ENCODE data around the gene ZNF20.
A peak's percentile ranks its signal among the peaks of the same experiment; 100 is the strongest.

Gene ZNF20

GRCh38 chr19:12139885-12140544 is at the start of gene ZNF20:
ZNF20 (minus strand) TSS chr19:12140350; CDS start chr19:12140182, 168 bp downstream.
- TF ChIP-seq TAF1 (IDR thresholded peaks at IDR 0.05; ENCODE audit: low read depth) (0 out of 2 replicates have a peak, but pooled peaks have one; percentile 31), USF1 (IDR thresholded peaks at IDR 0.05) (no peak), CREB1 (IDR thresholded peaks at IDR 0.05; ENCODE audit: low read depth) (peak; percentile 39; the same call in 1 of the 2 replicates), EGR1 (IDR thresholded peaks at IDR 0.05) (no peak), CEBPB (IDR thresholded peaks at IDR 0.05) (no peak)
- TF ChIP-seq, protein P1, sequence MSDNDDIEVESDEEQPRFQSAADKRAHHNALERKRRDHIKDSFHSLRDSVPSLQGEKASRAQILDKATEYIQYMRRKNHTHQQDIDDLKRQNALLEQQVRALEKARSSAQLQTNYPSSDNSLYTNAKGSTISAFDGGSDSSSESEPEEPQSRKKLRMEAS (IDR thresholded peaks at IDR 0.05): peak; percentile 19; the same call in 1 of the 2 replicates

- TF ChIP-seq CEBPB (IDR thresholded peaks at IDR 0.05) (no peak), NFIC (IDR thresholded peaks at IDR 0.05) (no peak), EGR1 (IDR thresholded peaks at IDR 0.05) (no peak), TCF12 (IDR thresholded peaks at IDR 0.05; ENCODE audit: low read depth) (no peak), TEAD4 (IDR thresholded peaks at IDR 0.05) (no peak), FOXM1 (IDR thresholded peaks at IDR 0.05; ENCODE audit: borderline replicate concordance, low read depth) (no peak), RAD21 (IDR thresholded peaks at IDR 0.05; ENCODE audit: low read depth) (no peak)
- TF ChIP-seq, protein P1 (IDR thresholded peaks at IDR 0.05): no peak
Observed at GRCh38 chr19:12187625-12188024, 47.5 kb upstream of the ZNF20 start.

GRCh38 chr19:12180377-12180776 is 40.2 kb upstream of the ZNF20 start:
- no peak for TF ChIP-seq RAD21 (IDR thresholded peaks at IDR 0.05; ENCODE audit: low read depth)
- no peak for TF ChIP-seq CREB1 (IDR thresholded peaks at IDR 0.05; ENCODE audit: low read depth)
- TF ChIP-seq EP300 (IDR thresholded peaks at IDR 0.05; ENCODE audit: borderline replicate concordance): no peak
- TF ChIP-seq TAF1 (IDR thresholded peaks at IDR 0.05; ENCODE audit: low read depth): no peak
- TF ChIP-seq FOXM1 (IDR thresholded peaks at IDR 0.05; ENCODE audit: borderline replicate concordance, low read depth): no peak
- TF ChIP-seq TEAD4 (IDR thresholded peaks at IDR 0.05): no peak
- no peak for TF ChIP-seq USF1 (IDR thresholded peaks at IDR 0.05)
- TF ChIP-seq ZBTB7A (IDR thresholded peaks at IDR 0.05; ENCODE audit: low read depth): no peak
- TF ChIP-seq REST (IDR thresholded peaks at IDR 0.05; ENCODE audit: low read depth): no peak
- TF ChIP-seq YY1 (IDR thresholded peaks at IDR 0.05; ENCODE audit: low read depth): no peak
- no peak for TF ChIP-seq TCF12 (IDR thresholded peaks at IDR 0.05; ENCODE audit: low read depth)
- no peak for TF ChIP-seq CEBPB (IDR thresholded peaks at IDR 0.05)
- no peak for TF ChIP-seq EGR1 (IDR thresholded peaks at IDR 0.05)
- no peak for TF ChIP-seq NFIC (IDR thresholded peaks at IDR 0.05)

DNA sequence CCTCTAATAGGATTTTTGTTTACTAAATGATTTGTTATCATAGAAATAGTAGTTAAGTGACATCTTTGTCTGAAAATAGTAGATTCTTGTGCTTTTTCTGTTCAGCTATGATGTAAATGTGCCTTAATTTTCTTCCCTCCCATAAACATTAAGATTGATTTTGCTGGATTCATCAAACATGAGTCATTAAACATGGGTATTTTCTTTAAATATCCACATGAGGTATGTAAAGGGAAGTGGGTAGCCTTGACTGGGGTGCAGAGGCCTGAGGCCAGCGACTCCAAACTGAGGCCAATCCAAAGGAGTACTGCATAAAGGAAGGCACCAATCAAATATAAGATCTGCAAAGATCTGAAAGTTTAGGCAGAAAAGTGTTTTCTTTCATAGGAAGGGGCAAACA is 26.5 kb upstream of the ZNF20 start:
- no peak for TF ChIP-seq CREB1 (IDR thresholded peaks at IDR 0.05; ENCODE audit: low read depth)
- TF ChIP-seq YY1 (IDR thresholded peaks at IDR 0.05; ENCODE audit: low read depth): no peak
- TF ChIP-seq, protein P1 (IDR thresholded peaks at IDR 0.05): no peak
- no peak for TF ChIP-seq RAD21 (IDR thresholded peaks at IDR 0.05; ENCODE audit: low read depth)
- no peak for TF ChIP-seq ZBTB7A (IDR thresholded peaks at IDR 0.05; ENCODE audit: low read depth)
- no peak for TF ChIP-seq USF1 (IDR thresholded peaks at IDR 0.05)
- no peak for TF ChIP-seq EGR1 (IDR thresholded peaks at IDR 0.05)
- TF ChIP-seq NFIC (IDR thresholded peaks at IDR 0.05): no peak
- TF ChIP-seq CEBPB (IDR thresholded peaks at IDR 0.05): no peak
- no peak for TF ChIP-seq EP300 (IDR thresholded peaks at IDR 0.05; ENCODE audit: borderline replicate concordance)
- no peak for TF ChIP-seq TCF12 (IDR thresholded peaks at IDR 0.05; ENCODE audit: low read depth)
- no peak for TF ChIP-seq FOXM1 (IDR thresholded peaks at IDR 0.05; ENCODE audit: borderline replicate concordance, low read depth)
- TF ChIP-seq TEAD4 (IDR thresholded peaks at IDR 0.05): no peak
- no peak for TF ChIP-seq TAF1 (IDR thresholded peaks at IDR 0.05; ENCODE audit: low read depth)
- TF ChIP-seq REST (IDR thresholded peaks at IDR 0.05; ENCODE audit: low read depth): no peak

GRCh38 chr19:12163826-12164225 is 23.7 kb upstream of the ZNF20 start:
- TF ChIP-seq NFIC (IDR thresholded peaks at IDR 0.05) (no peak), RAD21 (IDR thresholded peaks at IDR 0.05; ENCODE audit: low read depth) (no peak), CEBPB (IDR thresholded peaks at IDR 0.05) (no peak), YY1 (IDR thresholded peaks at IDR 0.05; ENCODE audit: low read depth) (no peak), FOXM1 (IDR thresholded peaks at IDR 0.05; ENCODE audit: borderline replicate concordance, low read depth) (no peak)

Measured in Ishikawa (cell line).